Lung (tissue), 12 donors: ENCODE measurements around the gene METTL21C. TPM values are rescaled to one million over a fixed set of nuclear protein-coding genes. Genes with fewer than 3 reads are reported as not detected.

Experiments used
- ATAC-seq: fragments of 200-7000 bp; cut with Tn5 transposase; one replicate; pipeline ENCODE4 v1.9.1; 2020; ENCODE audit warnings: moderate number of reproducible peaks; ENCODE audit not compliant: insufficient read depth, low FRiP score
- DNase-seq, 3 donors: peaks; one replicate each; pipeline ENCODE4 v3.0.0-alpha.2; 2013 to 2017
- H3K27ac ChIP-seq, 2 donors: one replicate each; pipeline ENCODE4 v1.5.1; 2013; ENCODE audit warnings: mild to moderate bottlenecking in 2 of 2, moderate library complexity in 2 of 2, control low read depth in 1 of 2, inconsistent platforms in 1 of 2, low read depth in 1 of 2, low read length in 1 of 2
- H3K27me3 ChIP-seq, 3 donors: one replicate each; pipeline ENCODE4 v1.5.1; 2013; ENCODE audit warnings: low read length in 2 of 3; ENCODE audit not compliant: control insufficient read depth in 3 of 3, insufficient read depth in 3 of 3
- H3K36me3 ChIP-seq, 4 donors: one replicate each; pipeline ENCODE4 v1.5.1; 2013; ENCODE audit warnings: low read length in 4 of 4, mild to moderate bottlenecking in 1 of 4, moderate library complexity in 1 of 4; ENCODE audit not compliant: control insufficient read depth in 4 of 4, insufficient read depth in 4 of 4
- H3K4me1 ChIP-seq, 5 donors: one replicate each; pipeline ENCODE4 v1.5.1; 2013; ENCODE audit warnings: low read length in 5 of 5, mild to moderate bottlenecking in 2 of 5, moderate library complexity in 1 of 5; ENCODE audit not compliant: control insufficient read depth in 5 of 5, insufficient read depth in 5 of 5
- H3K4me3 ChIP-seq: one replicate; pipeline ENCODE4 v1.5.1; 2013; ENCODE audit warnings: mild to moderate bottlenecking, control low read depth, moderate library complexity
- H3K9ac ChIP-seq, 2 donors: one replicate each; pipeline ENCODE4 v1.5.1; 2013; ENCODE audit warnings: low read length in 2 of 2, control low read depth in 1 of 2; ENCODE audit not compliant: insufficient read depth in 1 of 2
- H3K9me3 ChIP-seq, 4 donors: one replicate each; pipeline ENCODE4 v1.5.1; 2013; ENCODE audit warnings: low read length in 3 of 4, mild to moderate bottlenecking in 1 of 4, moderate library complexity in 1 of 4; ENCODE audit not compliant: control insufficient read depth in 4 of 4, insufficient read depth in 3 of 4
- CTCF ChIP-seq: IDR thresholded peaks from 2 replicates; pipeline ENCODE4 v1.5.1; 2012; ENCODE audit warnings: mild to moderate bottlenecking; ENCODE audit errors: control extremely low read depth, extremely low read depth
- WGBS, 2 donors: extraction: QIAGEN DNeasy Blood & Tissue Kit; methylation state at CpG; one replicate each; pipeline ENCODE4 v1.1.7; 2013; 5-methylcytosine and 5-hydroxymethylcytosine counted together
- polyA plus RNA-seq, 2 donors: library from polyadenylated mRNA; stranded (reverse); fragments of 200-250 nt; gene quantifications; one replicate each; pipeline ENCODE4 v1.2.1, GENCODE V29; 2013
- total RNA-seq, 2 donors: library from RNA; depleted of rRNA in 1 of 2; stranded (reverse); fragments of >200 nt in 1 of 2; gene quantifications; one replicate each; pipeline ENCODE4 v1.2.1, GENCODE V29; 2014 to 2021
- donor health status: control.
- donor health status: control.
- donor health status: Bipolar disorder and iron deficiency.
- donor health status: healthy.
- donor health status: DM: yes; HTN: yes; CAD: no.

Gene METTL21C
- total and polyA plus RNA-seq, 4 donors: not detected

GRCh38 chr13:102704238-102705058 lies 9.6 kb upstream of the METTL21C start:
- TF ChIP-seq CTCF: no peak
- Histone ChIP-seq H3K27ac (no peak overlapping the region), H3K4me3 (no peak overlapping the region), H3K36me3 (no peaks in the 10 kb centered on the region), H3K9me3 (no peaks in the 10 kb centered on the region), H3K27me3 (no peaks in the 10 kb centered on the region), H3K4me1 (peaks cover 0 to 5% (median 0%) of the 10 kb centered on the region in 5 donors), H3K9ac (no peak overlapping the region)
- ATAC-seq (no peak), DNase-seq (no peak)
- 84 to 87% methylated on average over 6 of the region's 6 CpGs for WGBS, 2 donors

- ATAC-seq: no peak
- no peaks in the 10 kb centered on the region for H3K36me3 ChIP-seq
- TF ChIP-seq CTCF: no peak
- H3K27me3 ChIP-seq: no peaks in the 10 kb centered on the region
- H3K9ac ChIP-seq: no peak overlapping the region
- no peak overlapping the region for H3K27ac ChIP-seq
- H3K9me3 ChIP-seq: peaks cover 0 to 1% (median under 1%) of the 10 kb centered on the region in 4 donors
- peaks cover 0 to 5% (median 0%) of the 10 kb centered on the region in 5 donors for H3K4me1 ChIP-seq
- no peak overlapping the region for H3K4me3 ChIP-seq
- no peak for DNase-seq
Measured at GRCh38 chr13:102703726-102704035, 8.8 kb upstream of the METTL21C start.

GRCh38 chr13:102702965-102703725 lies 8.3 kb upstream of the METTL21C start:
- DNase-seq (no peak), ATAC-seq (no peak)
- Histone ChIP-seq H3K9me3 (peaks cover 0 to 4% (median under 1%) of the 10 kb centered on the region in 4 donors), H3K27me3 (no peaks in the 10 kb centered on the region), H3K4me1 (peaks cover 0 to 5% (median 0%) of the 10 kb centered on the region in 5 donors), H3K4me3 (no peak overlapping the region), H3K27ac (no peak overlapping the region), H3K9ac (no peak overlapping the region), H3K36me3 (no peaks in the 10 kb centered on the region)
- TF ChIP-seq CTCF: no peak
- WGBS, 2 donors: 54 to 58% methylated on average over 8 of the region's 8 CpGs
